Mesenchymal stem cell (in vitro differentiated cells and primary cell): ENCODE results near the gene CPZ.
A peak's percentile ranks its signal among the peaks of the same experiment; 100 is the strongest.

Experiments used
- DNase-seq: peaks from one replicate; pipeline ENCODE4 v3.0.0-alpha.2; 2013
- H2AFZ ChIP-seq: one replicate; pipeline ENCODE4 v1.6.1; 2013; ENCODE audit warnings: low read depth, mild to moderate bottlenecking, control low read depth, inconsistent platforms, low read length, moderate library complexity
- H2AK5ac ChIP-seq: 2 replicates; pipeline ENCODE4 v1.6.1; 2013; ENCODE audit warnings: low read length, moderate library complexity, mild to moderate bottlenecking, inconsistent platforms; ENCODE audit not compliant: severe bottlenecking
- H2BK120ac ChIP-seq: one replicate; pipeline ENCODE4 v1.6.1; 2013; ENCODE audit warnings: low read depth, mild to moderate bottlenecking, inconsistent platforms, low read length, moderate library complexity
- H2BK12ac ChIP-seq, 2 experiments: one replicate each; pipeline ENCODE4 v1.6.1; 2013; ENCODE audit warnings: inconsistent platforms in 2 of 2, low read length in 2 of 2, mild to moderate bottlenecking in 2 of 2, moderate library complexity in 2 of 2, control low read depth in 1 of 2
- H2BK15ac ChIP-seq: one replicate; pipeline ENCODE4 v1.6.1; 2013; ENCODE audit warnings: mild to moderate bottlenecking, low read depth, inconsistent platforms; ENCODE audit not compliant: poor library complexity, severe bottlenecking
- H2BK5ac ChIP-seq: 2 replicates; pipeline ENCODE4 v1.6.1; 2013; ENCODE audit warnings: low read depth, mild to moderate bottlenecking, low read length, control low read depth, inconsistent platforms; ENCODE audit not compliant: poor library complexity, severe bottlenecking
- H3K14ac ChIP-seq, 2 experiments: one replicate each; pipeline ENCODE4 v1.6.1; 2013; ENCODE audit warnings: inconsistent platforms in 2 of 2, low read length in 2 of 2, control low read depth in 1 of 2, mild to moderate bottlenecking in 1 of 2, moderate library complexity in 1 of 2
- H3K18ac ChIP-seq, 2 experiments: one replicate each; pipeline ENCODE4 v1.6.1; 2013; ENCODE audit warnings: inconsistent platforms in 2 of 2, low read length in 2 of 2, control low read depth in 1 of 2, low read depth in 1 of 2, mild to moderate bottlenecking in 1 of 2
- H3K23ac ChIP-seq, 2 experiments: one replicate each; pipeline ENCODE4 v1.6.1; 2013; ENCODE audit warnings: inconsistent platforms in 2 of 2, low read length in 2 of 2, mild to moderate bottlenecking in 2 of 2, moderate library complexity in 2 of 2, control low read depth in 1 of 2
- H3K27ac ChIP-seq: 2 replicates; pipeline ENCODE4 v1.5.1; 2013; ENCODE audit warnings: mild to moderate bottlenecking, moderate library complexity, low read length, control low read depth, inconsistent platforms; ENCODE audit not compliant: poor library complexity, severe bottlenecking
- H3K27me3 ChIP-seq, 2 experiments: 2 replicates each; pipeline versions ENCODE4 v1.6.1 to v1.7.0; 2013; ENCODE audit warnings: low read length in 2 of 2, mild to moderate bottlenecking in 2 of 2, moderate library complexity in 2 of 2, control low read depth in 1 of 2, inconsistent platforms in 1 of 2; ENCODE audit not compliant: control insufficient read depth in 1 of 2, insufficient read depth in 1 of 2
- H3K36me3 ChIP-seq, 2 experiments: 2 replicates each; pipeline versions ENCODE4 v1.6.1 to v1.7.0; 2013; ENCODE audit warnings: low read length in 2 of 2, control low read depth in 1 of 2, inconsistent platforms in 1 of 2, low read depth in 1 of 2, mild to moderate bottlenecking in 1 of 2; ENCODE audit not compliant: insufficient read depth in 2 of 2, control insufficient read depth in 1 of 2
- H3K4ac ChIP-seq, 2 experiments: one replicate each; pipeline ENCODE4 v1.6.1; 2013; ENCODE audit warnings: inconsistent platforms in 2 of 2, low read length in 2 of 2, mild to moderate bottlenecking in 2 of 2, moderate library complexity in 2 of 2, control low read depth in 1 of 2, low read depth in 1 of 2
- H3K4me1 ChIP-seq: 2 replicates; pipeline ENCODE4 v1.6.1; 2013; ENCODE audit warnings: low read depth, low read length, control low read depth; ENCODE audit not compliant: control insufficient read depth, insufficient read depth
- H3K4me2 ChIP-seq: 2 replicates; pipeline ENCODE4 v1.6.1; 2013; ENCODE audit warnings: low read length, mild to moderate bottlenecking, inconsistent platforms; ENCODE audit not compliant: poor library complexity, severe bottlenecking
- H3K4me3 ChIP-seq, 2 experiments: 2 replicates each; pipeline versions ENCODE4 v1.5.1 to v1.7.0; 2013; ENCODE audit warnings: low read length in 2 of 2, mild to moderate bottlenecking in 2 of 2, control low read depth in 1 of 2, low read depth in 1 of 2; ENCODE audit not compliant: insufficient read depth in 1 of 2
- H3K79me1 ChIP-seq: replicated peaks from 2 replicates; pipeline ENCODE4 v1.6.1; 2013; ENCODE audit warnings: mild to moderate bottlenecking, control low read depth, low read length, inconsistent platforms; ENCODE audit not compliant: poor library complexity, severe bottlenecking
- H3K9ac ChIP-seq: 2 replicates; pipeline ENCODE4 v1.7.0; 2013; ENCODE audit warnings: mild to moderate bottlenecking, low read length, moderate library complexity
- H3K9me3 ChIP-seq: 2 replicates; pipeline ENCODE4 v1.7.0; 2013; ENCODE audit warnings: mild to moderate bottlenecking, low read length; ENCODE audit not compliant: control insufficient read depth
- H4K8ac ChIP-seq: one replicate; pipeline ENCODE4 v1.6.1; 2013; ENCODE audit warnings: inconsistent platforms, mild to moderate bottlenecking, low read length, moderate library complexity
- H4K91ac ChIP-seq: one replicate; pipeline ENCODE4 v1.6.1; 2013; ENCODE audit warnings: mild to moderate bottlenecking, low read length, inconsistent platforms
- WGBS: methylation state at CpG from one replicate; pipeline ENCODE4 v1.1.7; 2013; ENCODE audit warnings: mixed read lengths; 5-methylcytosine and 5-hydroxymethylcytosine counted together

CPZ gene

GRCh38 chr4:8547912-8548730 is 44.4 kb upstream of the CPZ start:
- Histone ChIP-seq H3K27ac (no peak overlapping the region), H3K9ac (peak overlapping the region; percentile 31)

GRCh38 chr4:8548731-8549351 is 43.7 kb upstream of the CPZ start:
- H2AFZ ChIP-seq = no peak overlapping the region
- no peak overlapping the region for H3K4me3 ChIP-seq
- no peak for DNase-seq
- no peaks in the 10 kb centered on the region for H3K79me1 ChIP-seq
- H3K9me3 ChIP-seq = peaks cover 5% of the 10 kb centered on the region
- H3K27me3 ChIP-seq = peaks cover 8 to 35% of the 10 kb centered on the region in 2 experiments
- no peak overlapping the region for H3K14ac ChIP-seq
- no peaks in the 10 kb centered on the region for H3K36me3 ChIP-seq
- H3K4me2 ChIP-seq = no peak overlapping the region
- no peak overlapping the region for H2AK5ac ChIP-seq
- no peak overlapping the region for H3K4ac ChIP-seq
- peaks cover 1% of the 10 kb centered on the region for H3K4me1 ChIP-seq
- no peak overlapping the region for H4K8ac ChIP-seq
- H3K18ac ChIP-seq = no peak overlapping the region
- H2BK12ac ChIP-seq = no peak overlapping the region
- H3K27ac ChIP-seq = no peak overlapping the region
- no peak overlapping the region for H2BK5ac ChIP-seq
- no peak overlapping the region for H2BK120ac ChIP-seq
- H2BK15ac ChIP-seq = no peak overlapping the region
- H4K91ac ChIP-seq = no peak overlapping the region
- H3K9ac ChIP-seq = no peak overlapping the region
- no peak overlapping the region for H3K23ac ChIP-seq
- WGBS = 82% methylated on average over 12 of the region's 14 CpGs

More at GRCh38 chr4:8547912-8548730, 44.4 kb upstream of the CPZ start:
- no peak overlapping the region for H3K18ac ChIP-seq
- H3K14ac ChIP-seq = no peak overlapping the region
- 85% methylated on average over 16 of the region's 16 CpGs for WGBS
- H3K4ac ChIP-seq = no peak overlapping the region
- no peak overlapping the region for H2BK15ac ChIP-seq
- no peak overlapping the region for H3K23ac ChIP-seq
- no peak overlapping the region for H3K4me2 ChIP-seq
- H4K8ac ChIP-seq = no peak overlapping the region
- no peak overlapping the region for H2AK5ac ChIP-seq
- no peak overlapping the region for H2BK5ac ChIP-seq
- peaks cover 1% of the 10 kb centered on the region for H3K4me1 ChIP-seq
- peaks cover 5% of the 10 kb centered on the region for H3K9me3 ChIP-seq
- H3K79me1 ChIP-seq = no peaks in the 10 kb centered on the region
- H3K4me3 ChIP-seq = peak overlapping the region in 1 of 2 experiments; percentile 5
- peaks cover 6 to 32% of the 10 kb centered on the region in 2 experiments for H3K27me3 ChIP-seq
- no peak for DNase-seq
- no peaks in the 10 kb centered on the region for H3K36me3 ChIP-seq
- H2BK12ac ChIP-seq = no peak overlapping the region
- no peak overlapping the region for H4K91ac ChIP-seq
- H2BK120ac ChIP-seq = no peak overlapping the region
- no peak overlapping the region for H2AFZ ChIP-seq

- Histone ChIP-seq H2AK5ac (no peak overlapping the region), H2BK120ac (no peak overlapping the region), H4K8ac (no peak overlapping the region), H3K27ac (no peak overlapping the region), H3K9ac (no peak overlapping the region), H3K4me1 (peaks cover 1% of the 10 kb centered on the region), H3K4me3 (no peak overlapping the region), H3K79me1 (no peaks in the 10 kb centered on the region), H3K4ac (no peak overlapping the region), H3K18ac (no peak overlapping the region), H3K9me3 (peaks cover 5% of the 10 kb centered on the region), H3K14ac (peak overlapping the region in 1 of 2 experiments; percentile 23), H3K4me2 (no peak overlapping the region), H2BK12ac (no peak overlapping the region), H3K23ac (no peak overlapping the region), H3K36me3 (no peaks in the 10 kb centered on the region), H2BK15ac (no peak overlapping the region), H2BK5ac (no peak overlapping the region), H4K91ac (no peak overlapping the region), H2AFZ (no peak overlapping the region), H3K27me3 (peaks cover 12 to 35% of the 10 kb centered on the region in 2 experiments)
- 81% methylated on average over 11 of the region's 11 CpGs for WGBS
- no peak for DNase-seq
These were observed 43.1 kb upstream of the CPZ start for GRCh38 chr4:8549352-8549931.

- Histone ChIP-seq H2AK5ac (no peak overlapping the region), H3K9me3 (peaks cover 5% of the 10 kb centered on the region), H3K4me2 (no peak overlapping the region), H3K4me1 (peaks cover 1% of the 10 kb centered on the region), H3K4me3 (no peak overlapping the region), H2BK120ac (no peak overlapping the region), H3K9ac (no peak overlapping the region), H3K36me3 (no peaks in the 10 kb centered on the region), H2BK5ac (no peak overlapping the region), H3K18ac (no peak overlapping the region), H2AFZ (peak overlapping the region; percentile 7), H3K23ac (no peak overlapping the region), H3K79me1 (no peaks in the 10 kb centered on the region), H3K14ac (no peak overlapping the region), H3K4ac (no peak overlapping the region), H3K27me3 (peaks cover 12 to 29% of the 10 kb centered on the region in 2 experiments), H4K91ac (no peak overlapping the region), H2BK12ac (no peak overlapping the region), H4K8ac (no peak overlapping the region), H3K27ac (no peak overlapping the region), H2BK15ac (no peak overlapping the region)
- 77% methylated on average over 9 of the region's 9 CpGs for WGBS
- no peak for DNase-seq
These were observed 41.9 kb upstream of the CPZ start for GRCh38 chr4:8550691-8551090.
